Measurements from ENCODE around the gene CENPB.

The CENPB gene

DNA sequence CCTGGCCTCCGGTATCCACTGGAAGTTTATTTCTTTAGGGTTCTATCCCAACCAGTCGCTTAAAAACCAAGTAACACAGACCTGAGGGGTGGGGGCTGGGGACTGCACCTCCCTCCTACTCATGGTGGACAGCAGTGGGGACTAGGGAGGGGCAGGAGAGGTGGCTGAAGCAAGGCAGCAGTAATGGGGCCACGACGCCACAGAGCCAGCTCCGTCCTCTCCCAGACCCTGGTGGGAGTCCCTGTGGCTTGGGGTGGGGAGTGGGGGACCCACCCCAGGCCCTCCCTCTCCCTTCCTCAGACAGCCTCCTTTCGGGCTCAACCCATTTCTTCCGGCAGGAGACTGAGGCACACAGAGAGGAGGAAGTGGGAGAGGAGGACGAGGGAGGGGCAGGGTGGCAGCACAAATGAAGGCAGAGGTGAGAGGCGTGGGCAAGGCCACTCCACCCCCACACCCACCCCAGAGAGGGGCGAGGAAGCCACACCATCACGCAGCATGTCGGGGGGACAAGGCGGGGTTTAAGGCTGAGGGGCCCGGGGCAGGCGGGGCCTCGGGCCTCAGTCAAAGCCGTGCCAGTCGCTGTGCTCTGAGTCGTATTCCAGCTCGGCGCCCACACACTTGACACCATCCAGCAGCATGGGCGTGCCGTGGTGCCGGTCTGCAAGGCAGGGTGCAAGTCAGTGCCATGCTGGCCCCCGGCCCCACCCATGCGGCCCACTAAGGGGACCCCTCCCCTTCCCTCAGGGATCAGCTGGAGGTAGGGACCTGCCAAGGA is 32.9 kb downstream of the CENPB start:
- Histone ChIP-seq H2AK5ac (ENCODE audit: low read length) (no peak overlapping the region), H4K8ac (ENCODE audit: low read depth, low read length) (no peak overlapping the region), H3K9me3 (ENCODE audit: insufficient read depth, low read depth, low read length) (peaks cover 7% of the 10 kb centered on the region), H3K36me3 (ENCODE audit: control insufficient read depth in 1 of 2, insufficient read depth in 2 of 2, low read length in 2 of 2) (peaks cover 4% of the 10 kb centered on the region in 2 experiments), H3K4me2 (ENCODE audit: low read length) (no peak overlapping the region), H2BK120ac (ENCODE audit: insufficient read depth, low read length, poor library complexity) (no peak overlapping the region), H3K4me3 (ENCODE audit: low read depth, low read length) (no peak overlapping the region), H3K4ac (ENCODE audit: low read depth, low read length) (no peak overlapping the region), H3K14ac (ENCODE audit: low read length) (no peak overlapping the region), H4K12ac (ENCODE audit: low read depth, low read length) (no peak overlapping the region), H3K4me1 (ENCODE audit: control insufficient read depth in 1 of 2, insufficient read depth in 2 of 2, low read length in 2 of 2) (peaks cover 3 to 5% of the 10 kb centered on the region in 2 experiments), H3K79me1 (ENCODE audit: low read length) (no peaks in the 10 kb centered on the region), H3K9ac (ENCODE audit: low read length) (no peak overlapping the region), H3K27me3 (ENCODE audit: insufficient read depth, low read length) (peaks cover 35% of the 10 kb centered on the region), H2BK5ac (ENCODE audit: low read depth, low read length, poor library complexity) (no peak overlapping the region), H3K23ac (ENCODE audit: low read length) (no peak overlapping the region), H3K79me2 (ENCODE audit: control insufficient read depth, insufficient read depth, low read length, poor library complexity) (no peaks in the 10 kb centered on the region), H2BK12ac (ENCODE audit: low read length) (no peak overlapping the region), H4K91ac (ENCODE audit: low read depth, low read length) (no peak overlapping the region), H2AFZ (ENCODE audit: insufficient read depth, low read length, poor library complexity) (no peak overlapping the region), H3K27ac (ENCODE audit: low read depth, low read length) (no peak overlapping the region), H3K18ac (ENCODE audit: low read length) (no peak overlapping the region)
- WGBS (ENCODE audit: extremely low coverage, insufficient coverage, insufficient read length): no CpG with 5 or more reads among the region's 26 CpGs
- no peak for DNase-seq

DNA sequence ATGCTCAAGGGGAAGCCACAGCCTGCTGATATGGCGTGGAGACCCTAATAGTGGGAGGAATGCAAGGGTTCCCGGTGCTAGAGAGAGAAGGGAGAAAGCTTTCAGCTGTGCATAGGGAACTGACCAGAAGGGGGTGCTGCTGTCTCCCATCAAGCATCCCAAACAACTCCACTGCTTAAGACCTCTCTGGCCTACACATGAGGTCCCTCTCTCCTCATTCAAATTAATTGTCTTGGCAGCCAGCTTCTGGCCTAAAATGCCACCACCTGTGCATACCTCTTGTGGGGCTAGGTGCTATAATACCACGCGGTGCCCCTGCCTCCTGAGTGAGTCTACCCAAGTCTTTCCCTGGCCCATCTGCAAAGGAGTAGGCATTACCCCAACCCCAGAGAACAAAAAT is 33.4 kb downstream of the CENPB start:
- peak in 1 of 2 donors; percentile 63 for DNase-seq
- H3K4me2 ChIP-seq (ENCODE audit: low read length): no peak overlapping the region
- no peak overlapping the region for H3K23ac ChIP-seq (ENCODE audit: low read length)
- H4K91ac ChIP-seq (ENCODE audit: low read depth, low read length): no peak overlapping the region
- no peak overlapping the region for H3K4ac ChIP-seq (ENCODE audit: low read depth, low read length)
- no peak overlapping the region for H2BK12ac ChIP-seq (ENCODE audit: low read length)
- H2AK5ac ChIP-seq (ENCODE audit: low read length): no peak overlapping the region
- peaks cover 36% of the 10 kb centered on the region for H3K27me3 ChIP-seq (ENCODE audit: insufficient read depth, low read length)
- peaks cover under 1 to 1% of the 10 kb centered on the region in 2 experiments for H3K36me3 ChIP-seq (ENCODE audit: control insufficient read depth in 1 of 2, insufficient read depth in 2 of 2, low read length in 2 of 2)
- no CpG with 5 or more reads among the region's 4 CpGs for WGBS (ENCODE audit: extremely low coverage, insufficient coverage, insufficient read length)
- H2BK5ac ChIP-seq (ENCODE audit: low read depth, low read length, poor library complexity): no peak overlapping the region
- no peak overlapping the region for H4K8ac ChIP-seq (ENCODE audit: low read depth, low read length)
- H3K18ac ChIP-seq (ENCODE audit: low read length): no peak overlapping the region
- no peak overlapping the region for H3K9ac ChIP-seq (ENCODE audit: low read length)
- H3K9me3 ChIP-seq (ENCODE audit: insufficient read depth, low read depth, low read length): peaks cover 8% of the 10 kb centered on the region
- no peaks in the 10 kb centered on the region for H3K79me1 ChIP-seq (ENCODE audit: low read length)
- H3K14ac ChIP-seq (ENCODE audit: low read length): no peak overlapping the region
- no peak overlapping the region for H2AFZ ChIP-seq (ENCODE audit: insufficient read depth, low read length, poor library complexity)
- no peak overlapping the region for H3K4me3 ChIP-seq (ENCODE audit: low read depth, low read length)
- no peak overlapping the region for H3K27ac ChIP-seq (ENCODE audit: low read depth, low read length)
- no peak overlapping the region for H2BK120ac ChIP-seq (ENCODE audit: insufficient read depth, low read length, poor library complexity)
- H3K4me1 ChIP-seq (ENCODE audit: control insufficient read depth in 1 of 2, insufficient read depth in 2 of 2, low read length in 2 of 2): peaks cover 3 to 5% of the 10 kb centered on the region in 2 experiments
- H3K79me2 ChIP-seq (ENCODE audit: control insufficient read depth, insufficient read depth, low read length, poor library complexity): no peaks in the 10 kb centered on the region
- no peak overlapping the region for H4K12ac ChIP-seq (ENCODE audit: low read depth, low read length)

DNA sequence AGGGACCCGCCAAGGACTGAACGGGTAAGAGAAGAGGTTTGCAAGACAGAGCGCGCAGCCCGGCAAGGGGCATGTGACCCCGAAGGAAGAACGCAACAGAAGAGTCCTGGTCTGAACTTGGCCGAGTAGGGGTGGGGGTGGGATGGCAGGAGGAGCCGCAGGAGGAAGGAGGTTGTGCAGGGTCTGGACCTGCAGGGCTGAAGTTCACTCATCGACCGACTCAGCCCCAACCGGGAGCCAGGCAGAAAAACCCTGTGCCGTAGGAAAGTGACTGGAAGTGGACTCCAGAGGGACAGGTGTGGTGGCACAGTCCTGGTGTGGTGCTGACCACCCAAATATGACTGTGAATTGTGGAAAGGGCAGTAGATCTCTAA is 34.2 kb downstream of the CENPB start:
- Histone ChIP-seq H3K4ac (ENCODE audit: low read depth, low read length) (no peak overlapping the region), H2AFZ (ENCODE audit: insufficient read depth, low read length, poor library complexity) (no peak overlapping the region), H3K4me1 (ENCODE audit: control insufficient read depth in 1 of 2, insufficient read depth in 2 of 2, low read length in 2 of 2) (peaks cover 3 to 5% of the 10 kb centered on the region in 2 experiments), H3K36me3 (ENCODE audit: control insufficient read depth in 1 of 2, insufficient read depth in 2 of 2, low read length in 2 of 2) (no peaks in the 10 kb centered on the region), H3K23ac (ENCODE audit: low read length) (no peak overlapping the region), H2BK5ac (ENCODE audit: low read depth, low read length, poor library complexity) (no peak overlapping the region), H3K27me3 (ENCODE audit: insufficient read depth, low read length) (peaks cover 36% of the 10 kb centered on the region), H3K4me2 (ENCODE audit: low read length) (peak overlapping the region; percentile 60), H4K8ac (ENCODE audit: low read depth, low read length) (no peak overlapping the region), H3K79me1 (ENCODE audit: low read length) (no peaks in the 10 kb centered on the region), H3K27ac (ENCODE audit: low read depth, low read length) (no peak overlapping the region), H3K18ac (ENCODE audit: low read length) (no peak overlapping the region), H3K4me3 (ENCODE audit: low read depth, low read length) (no peak overlapping the region), H2AK5ac (ENCODE audit: low read length) (no peak overlapping the region), H2BK120ac (ENCODE audit: insufficient read depth, low read length, poor library complexity) (no peak overlapping the region), H3K14ac (ENCODE audit: low read length) (no peak overlapping the region), H4K91ac (ENCODE audit: low read depth, low read length) (no peak overlapping the region), H3K9me3 (ENCODE audit: insufficient read depth, low read depth, low read length) (peaks cover 8% of the 10 kb centered on the region), H3K79me2 (ENCODE audit: control insufficient read depth, insufficient read depth, low read length, poor library complexity) (no peaks in the 10 kb centered on the region), H4K12ac (ENCODE audit: low read depth, low read length) (no peak overlapping the region), H2BK12ac (ENCODE audit: low read length) (no peak overlapping the region), H3K9ac (ENCODE audit: low read length) (no peak overlapping the region)
- no CpG with 5 or more reads among the region's 13 CpGs for WGBS (ENCODE audit: extremely low coverage, insufficient coverage, insufficient read length)
- peak in 1 of 2 donors; percentile 27 for DNase-seq

DNA sequence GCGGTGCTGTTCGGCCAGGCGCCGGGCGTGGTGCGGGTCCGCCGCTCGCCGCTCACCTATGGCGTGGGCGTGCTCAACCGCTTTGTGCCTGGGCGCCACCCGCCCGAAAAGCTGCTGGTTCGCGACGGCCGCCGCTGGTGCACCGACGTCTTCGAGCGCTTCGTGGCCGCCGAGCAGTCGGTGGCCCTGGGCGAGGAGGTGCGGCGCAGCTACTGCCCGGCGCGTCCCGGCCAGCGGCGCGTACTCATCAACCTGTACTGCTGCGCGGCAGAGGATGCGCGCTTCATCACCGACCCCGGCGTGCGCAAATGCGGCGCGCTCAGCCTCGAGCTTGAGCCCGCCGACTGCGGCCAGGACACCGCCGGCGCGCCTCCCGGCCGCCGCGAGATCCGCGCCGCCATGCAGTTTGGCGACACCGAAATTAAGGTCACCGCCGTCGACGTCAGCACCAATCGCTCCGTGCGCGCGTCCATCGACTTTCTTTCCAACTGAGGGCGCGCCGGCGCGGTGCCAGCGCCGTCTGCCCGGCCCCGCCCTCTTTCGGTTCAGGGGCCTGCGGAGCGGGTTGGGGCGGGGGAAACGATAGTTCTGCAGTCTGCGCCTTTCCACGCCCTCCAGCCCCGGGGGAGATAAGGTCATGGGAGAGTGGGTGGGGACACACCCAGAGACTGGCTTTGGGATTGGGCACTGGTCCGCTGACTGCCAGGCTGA is 34.7 kb downstream of the CENPB start:
- Histone ChIP-seq H3K27me3 (ENCODE audit: insufficient read depth, low read length) (peaks cover 36% of the 10 kb centered on the region), H3K79me2 (ENCODE audit: control insufficient read depth, insufficient read depth, low read length, poor library complexity) (no peaks in the 10 kb centered on the region), H3K4me3 (ENCODE audit: low read depth, low read length) (peak overlapping the region; percentile 63), H3K18ac (ENCODE audit: low read length) (no peak overlapping the region), H4K91ac (ENCODE audit: low read depth, low read length) (no peak overlapping the region), H4K12ac (ENCODE audit: low read depth, low read length) (no peak overlapping the region), H2BK12ac (ENCODE audit: low read length) (no peak overlapping the region), H4K8ac (ENCODE audit: low read depth, low read length) (no peak overlapping the region), H3K27ac (ENCODE audit: low read depth, low read length) (no peak overlapping the region), H2AFZ (ENCODE audit: insufficient read depth, low read length, poor library complexity) (no peak overlapping the region), H3K14ac (ENCODE audit: low read length) (no peak overlapping the region), H3K79me1 (ENCODE audit: low read length) (no peaks in the 10 kb centered on the region), H2AK5ac (ENCODE audit: low read length) (no peak overlapping the region), H3K4ac (ENCODE audit: low read depth, low read length) (no peak overlapping the region), H2BK5ac (ENCODE audit: low read depth, low read length, poor library complexity) (no peak overlapping the region), H3K4me1 (ENCODE audit: control insufficient read depth in 1 of 2, insufficient read depth in 2 of 2, low read length in 2 of 2) (peaks cover 3 to 5% of the 10 kb centered on the region in 2 experiments), H3K36me3 (ENCODE audit: control insufficient read depth in 1 of 2, insufficient read depth in 2 of 2, low read length in 2 of 2) (no peaks in the 10 kb centered on the region), H3K23ac (ENCODE audit: low read length) (no peak overlapping the region), H3K9me3 (ENCODE audit: insufficient read depth, low read depth, low read length) (peaks cover 8% of the 10 kb centered on the region), H2BK120ac (ENCODE audit: insufficient read depth, low read length, poor library complexity) (no peak overlapping the region), H3K4me2 (ENCODE audit: low read length) (peak overlapping the region; percentile 60), H3K9ac (ENCODE audit: low read length) (no peak overlapping the region)
- DNase-seq: peak in 1 of 2 donors; percentile 47
- no CpG with 5 or more reads among the region's 95 CpGs for WGBS (ENCODE audit: extremely low coverage, insufficient coverage, insufficient read length)

Measured in trophoblast cell (in vitro differentiated cells and primary cell).